Measurements from ENCODE around the gene FOXS1.
A peak's percentile ranks its signal among the peaks of the same experiment; 100 is the strongest.
"Not testable (repeated sequence)": the region's sequence is repeated elsewhere in the genome, so short reads cannot be mapped to it uniquely, and the experiment has no call there.

The FOXS1 gene

GRCh38 chr20:31838646-31839292 lies 6.6 kb downstream of the FOXS1 start:
- DNase-seq (ENCODE audit: low spot score), result no peak

GRCh38 chr20:31837896-31838397 lies 7.5 kb downstream of the FOXS1 start:
- DNase-seq (ENCODE audit: low spot score), result no peak

GRCh38 chr20:31836853-31837608 lies 8.4 kb downstream of the FOXS1 start:
- no peak for DNase-seq (ENCODE audit: low spot score)

GRCh38 chr20:31835977-31836852 lies 9.2 kb downstream of the FOXS1 start:
- DNase-seq (ENCODE audit: low spot score), result no peak

GRCh38 chr20:31835554-31835953 lies 9.8 kb downstream of the FOXS1 start:
- no peak for DNase-seq (ENCODE audit: low spot score)

GRCh38 chr20:31833931-31834521 lies 11.4 kb downstream of the FOXS1 start:
- DNase-seq (ENCODE audit: low spot score), result no peak

GRCh38 chr20:31833130-31833930 lies 12.1 kb downstream of the FOXS1 start:
- DNase-seq (ENCODE audit: low spot score), result peak; percentile 53

GRCh38 chr20:31831771-31832306 lies 13.6 kb downstream of the FOXS1 start:
- DNase-seq (ENCODE audit: low spot score), result no peak

- DNase-seq (ENCODE audit: low spot score), result no peak
These were observed 14.2 kb downstream of the FOXS1 start for GRCh38 chr20:31831211-31831610.

GRCh38 chr20:31830406-31830981 lies 14.9 kb downstream of the FOXS1 start:
- DNase-seq (ENCODE audit: low spot score), result no peak

- no peak for DNase-seq (ENCODE audit: low spot score)
These were observed 15.7 kb downstream of the FOXS1 start for GRCh38 chr20:31829731-31830130.

- DNase-seq (ENCODE audit: low spot score), result not testable (repeated sequence)
These were observed 17.4 kb downstream of the FOXS1 start for GRCh38 chr20:31828016-31828415.

GRCh38 chr20:31827059-31827458 lies 18.3 kb downstream of the FOXS1 start:
- no peak for DNase-seq (ENCODE audit: low spot score)

GRCh38 chr20:31826074-31826473 lies 19.3 kb downstream of the FOXS1 start:
- DNase-seq (ENCODE audit: low spot score), result no peak

GRCh38 chr20:31824554-31825313 lies 20.7 kb downstream of the FOXS1 start:
- no peak for DNase-seq (ENCODE audit: low spot score)

- DNase-seq (ENCODE audit: low spot score), result no peak
These were observed 21.3 kb downstream of the FOXS1 start for GRCh38 chr20:31824125-31824485.

- no peak for DNase-seq (ENCODE audit: low spot score)
These were observed 21.9 kb downstream of the FOXS1 start for GRCh38 chr20:31823360-31824124.

GRCh38 chr20:31822421-31823330 lies 22.7 kb downstream of the FOXS1 start:
- DNase-seq (ENCODE audit: low spot score), result peak; percentile 79

Measured in hematopoietic multipotent progenitor cell treated with erythropoietin and hydrocortisone succinate and interleukin-3 and kit ligand, for 17 days (in vitro differentiated cells).